Mammary epithelial cell (primary cell): ENCODE results near the gene SEC14L1.

Experiments used
- EZH2 ChIP-seq: IDR thresholded peaks from 2 replicates; pipeline ENCODE4 v1.6.1; 2012; ENCODE audit warnings: low read length, inconsistent platforms, borderline replicate concordance
- TF ChIP-seq, protein P1 (sequence below), 2 donors: IDR thresholded peaks in 1 of 2; conservative IDR thresholded peaks in 1 of 2; 2 replicates each; pipeline ENCODE4 v1.5.1; 2011 to 2012; ENCODE audit warnings: inconsistent platforms in 2 of 2, low read length in 2 of 2, mild to moderate bottlenecking in 2 of 2, control low read depth in 1 of 2, low read depth in 1 of 2; ENCODE audit not compliant: insufficient read depth in 1 of 2; ENCODE audit errors: extremely low read depth in 1 of 2

DNA sequence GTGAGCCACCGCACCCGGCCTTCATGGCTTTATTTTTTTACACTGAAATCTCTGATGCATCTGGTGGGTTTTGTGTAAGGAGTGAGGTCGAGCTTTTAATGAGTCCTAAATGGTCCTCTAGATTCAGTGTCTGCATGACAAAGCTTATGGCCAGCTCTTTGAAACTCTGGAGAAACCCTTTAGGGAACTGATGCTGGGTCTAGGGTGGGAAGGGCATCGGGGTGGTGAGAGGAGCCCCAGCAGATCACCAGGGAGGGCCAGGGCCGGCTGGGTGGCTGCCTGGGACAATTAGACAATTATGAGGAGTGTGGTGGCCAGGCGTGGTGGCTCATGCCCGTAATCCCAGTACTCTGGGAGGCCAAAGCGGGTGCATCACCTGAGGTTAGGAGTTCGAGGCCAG is 93.9 kb downstream of the SEC14L1 start:
- TF ChIP-seq EZH2: no peak
- TF ChIP-seq, protein P1, sequence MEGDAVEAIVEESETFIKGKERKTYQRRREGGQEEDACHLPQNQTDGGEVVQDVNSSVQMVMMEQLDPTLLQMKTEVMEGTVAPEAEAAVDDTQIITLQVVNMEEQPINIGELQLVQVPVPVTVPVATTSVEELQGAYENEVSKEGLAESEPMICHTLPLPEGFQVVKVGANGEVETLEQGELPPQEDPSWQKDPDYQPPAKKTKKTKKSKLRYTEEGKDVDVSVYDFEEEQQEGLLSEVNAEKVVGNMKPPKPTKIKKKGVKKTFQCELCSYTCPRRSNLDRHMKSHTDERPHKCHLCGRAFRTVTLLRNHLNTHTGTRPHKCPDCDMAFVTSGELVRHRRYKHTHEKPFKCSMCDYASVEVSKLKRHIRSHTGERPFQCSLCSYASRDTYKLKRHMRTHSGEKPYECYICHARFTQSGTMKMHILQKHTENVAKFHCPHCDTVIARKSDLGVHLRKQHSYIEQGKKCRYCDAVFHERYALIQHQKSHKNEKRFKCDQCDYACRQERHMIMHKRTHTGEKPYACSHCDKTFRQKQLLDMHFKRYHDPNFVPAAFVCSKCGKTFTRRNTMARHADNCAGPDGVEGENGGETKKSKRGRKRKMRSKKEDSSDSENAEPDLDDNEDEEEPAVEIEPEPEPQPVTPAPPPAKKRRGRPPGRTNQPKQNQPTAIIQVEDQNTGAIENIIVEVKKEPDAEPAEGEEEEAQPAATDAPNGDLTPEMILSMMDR (conservative IDR thresholded peaks at IDR 0.05 in 1 of 2, IDR thresholded peaks at IDR 0.05 in 1 of 2; ENCODE audit: extremely low read depth in 1 of 2, insufficient read depth in 1 of 2, low read depth in 1 of 2, low read length in 2 of 2): no peak
